GM19395 (cell line): ENCODE measurements around the gene IQGAP2.

Source experiments
- ATAC-seq: cut with Tn5 transposase; IDR thresholded peaks from one replicate; pipeline ENCODE4 v1.9.1; 2021; ENCODE audit warnings: mild to moderate bottlenecking, moderate library complexity; ENCODE audit not compliant: unreplicated experiment

The IQGAP2 gene

DNA sequence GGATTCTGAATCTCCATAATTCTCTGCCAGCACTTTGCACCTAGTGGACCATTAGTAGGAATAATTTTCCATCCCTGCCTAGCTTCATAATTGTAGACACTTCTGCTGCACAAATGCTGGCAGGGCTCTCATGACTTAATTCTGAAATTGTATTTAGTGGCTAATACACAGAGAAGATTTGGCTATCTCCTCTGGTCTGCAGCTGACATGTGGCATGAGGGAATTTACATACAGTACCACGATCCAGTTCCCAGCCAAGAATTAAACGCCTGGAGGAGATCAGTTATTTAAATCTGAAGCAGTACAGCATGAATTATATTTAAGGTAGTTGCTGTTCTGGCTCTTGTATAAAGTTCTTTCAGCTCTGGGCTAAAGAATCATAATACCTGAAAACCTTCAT, 46.5 kb downstream of the IQGAP2 start:
- no peak for ATAC-seq

DNA sequence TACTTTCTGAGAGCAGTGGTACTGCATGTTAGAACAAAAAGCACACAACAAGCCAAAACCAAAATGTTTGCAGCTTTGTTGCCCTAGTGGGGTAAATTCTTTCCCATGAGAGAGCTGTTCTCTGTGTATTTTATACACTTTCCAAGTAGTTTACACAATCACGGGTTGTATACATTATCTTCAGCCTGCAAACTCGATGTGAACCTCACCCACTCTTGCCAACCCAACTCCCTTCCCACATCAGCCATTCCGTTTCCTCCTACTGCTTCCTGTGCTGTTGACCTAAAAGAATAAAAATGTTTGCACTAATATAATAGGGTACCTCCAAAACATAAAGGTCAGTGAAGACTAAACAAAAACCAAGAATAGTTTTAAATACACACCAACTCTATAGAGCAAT, 47.0 kb downstream of the IQGAP2 start:
- ATAC-seq, result no peak

DNA sequence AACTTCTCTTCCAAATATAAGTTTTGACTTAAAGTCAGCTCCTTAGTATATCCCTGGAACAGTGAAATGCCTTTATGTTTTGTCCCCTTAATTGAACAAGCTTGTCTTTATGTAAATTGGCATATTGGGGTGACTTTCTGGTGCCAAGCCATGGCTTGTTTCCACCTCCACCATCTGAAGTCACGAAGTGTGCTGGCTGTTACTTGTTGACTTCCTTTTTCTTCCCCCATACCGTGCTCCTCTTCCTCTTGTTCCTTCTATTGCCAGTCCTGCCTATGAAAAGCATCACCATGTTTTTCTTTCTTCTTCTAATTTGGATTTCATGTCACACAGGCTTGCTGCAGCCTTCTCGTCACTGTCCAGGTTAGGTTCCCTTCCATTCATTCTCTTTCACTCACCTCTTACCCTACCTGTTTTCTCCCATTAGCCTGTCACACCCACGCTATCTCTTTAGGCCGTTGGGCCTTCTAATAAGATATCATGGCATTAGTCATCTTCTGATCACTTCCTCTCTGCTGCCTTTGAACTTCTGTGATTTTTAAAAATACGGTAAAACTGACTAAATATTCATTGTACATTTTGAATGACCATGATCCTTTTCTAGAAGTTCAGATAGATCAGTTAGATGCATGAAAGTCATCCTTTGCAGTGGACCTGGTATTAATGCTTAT, 48.1 kb downstream of the IQGAP2 start:
- no peak for ATAC-seq

DNA sequence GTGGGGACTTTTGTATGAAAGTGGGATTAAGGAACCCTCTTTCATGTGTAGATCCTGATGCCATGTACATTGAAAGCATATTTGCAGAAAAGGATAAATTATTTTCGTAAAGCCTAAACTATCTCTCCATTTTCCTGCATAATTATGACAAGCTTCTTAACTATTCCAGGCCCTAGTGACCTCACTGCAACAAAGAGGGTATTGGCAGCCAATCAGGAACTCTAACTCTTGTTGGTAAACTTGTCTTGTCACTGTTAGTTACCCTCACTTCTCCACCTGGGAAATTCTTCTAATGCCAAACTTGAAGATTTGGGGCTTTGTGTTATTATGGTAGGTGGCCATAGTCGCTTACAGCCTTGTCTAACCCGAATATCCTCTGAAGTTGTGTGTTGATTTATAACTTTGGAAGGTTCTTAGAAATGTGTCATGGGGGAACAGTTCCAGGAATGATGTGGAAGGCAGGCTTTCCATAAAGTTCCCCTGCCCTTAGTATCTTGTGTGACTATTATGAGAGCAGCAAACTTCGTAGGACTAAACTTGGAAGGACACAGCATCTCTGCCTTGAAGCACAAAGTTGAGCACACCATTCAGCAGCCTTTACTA, 52.5 kb downstream of the IQGAP2 start:
- no peak for ATAC-seq

DNA sequence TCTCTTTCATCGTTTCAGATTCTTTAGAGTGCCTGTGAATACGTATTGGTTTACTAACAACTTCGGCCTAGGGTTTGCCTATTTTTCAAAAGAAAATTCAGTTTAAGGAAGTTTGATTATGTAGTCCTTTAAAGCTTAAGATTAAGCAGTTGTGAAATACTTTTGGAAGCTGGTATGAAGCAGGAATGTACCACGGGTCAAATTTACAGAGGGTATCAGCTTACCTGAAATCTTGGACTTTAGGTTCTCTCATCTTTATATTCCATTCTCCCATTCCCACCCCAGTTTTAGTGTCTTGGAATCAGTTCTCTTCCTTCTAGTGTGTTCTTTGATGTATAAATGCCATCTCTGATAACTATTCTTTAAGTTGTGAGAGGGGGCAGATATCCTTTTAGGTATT, 53.2 kb downstream of the IQGAP2 start:
- no peak for ATAC-seq

DNA sequence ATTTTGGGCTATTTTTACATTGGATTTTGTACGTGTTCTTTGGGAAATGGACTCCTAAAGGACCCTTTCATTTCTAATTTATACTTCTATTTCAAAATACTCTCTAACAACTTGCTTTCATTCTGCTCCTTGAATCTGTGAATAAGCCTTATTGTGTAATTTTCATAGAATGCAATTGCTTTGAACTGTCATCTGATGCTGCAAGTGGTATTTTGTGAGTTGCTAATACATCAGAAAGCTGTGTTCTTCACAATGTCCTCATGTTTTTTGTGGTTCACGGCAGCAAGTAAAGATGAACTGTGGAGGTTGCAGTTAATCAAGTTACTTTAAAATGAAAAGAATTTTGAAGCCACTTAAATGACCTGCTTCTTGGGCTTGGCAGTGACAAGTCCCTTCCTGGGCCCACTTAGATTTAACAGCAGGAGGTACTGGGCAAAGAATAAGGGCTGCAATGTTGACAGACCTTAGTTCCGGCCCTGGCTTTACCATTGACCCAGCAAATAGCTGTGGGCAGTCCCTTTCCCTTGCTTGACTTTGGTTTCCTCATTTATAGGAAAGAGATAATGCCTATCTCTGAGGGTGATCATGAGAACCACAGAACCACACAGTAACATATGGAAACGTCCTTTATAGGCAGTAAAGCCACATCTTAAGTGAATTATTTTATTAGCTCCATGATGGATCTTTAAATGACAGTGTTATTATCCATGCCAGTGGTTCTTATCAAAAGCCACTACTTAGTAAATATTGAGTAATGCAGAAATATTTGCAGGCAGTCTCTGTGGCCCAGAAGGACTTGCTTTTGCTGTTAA, 54.8 kb downstream of the IQGAP2 start:
- no peak for ATAC-seq

DNA sequence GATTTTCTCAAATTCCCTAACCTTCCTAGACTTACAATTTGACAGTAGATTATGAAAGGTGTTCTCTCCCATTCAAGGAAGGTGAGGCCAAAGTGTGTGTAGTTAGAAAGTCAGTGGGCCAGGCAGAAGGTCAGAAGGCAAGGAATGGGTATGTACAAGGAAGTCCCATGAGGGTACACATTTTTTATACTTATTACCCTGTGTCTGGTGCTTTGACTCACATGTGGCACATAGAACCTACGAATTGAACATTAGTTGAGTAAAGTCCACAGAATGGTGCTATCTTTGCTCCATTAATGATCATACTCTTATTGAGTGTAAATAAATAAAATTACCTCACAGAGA, 55.4 kb downstream of the IQGAP2 start:
- no peak for ATAC-seq

DNA sequence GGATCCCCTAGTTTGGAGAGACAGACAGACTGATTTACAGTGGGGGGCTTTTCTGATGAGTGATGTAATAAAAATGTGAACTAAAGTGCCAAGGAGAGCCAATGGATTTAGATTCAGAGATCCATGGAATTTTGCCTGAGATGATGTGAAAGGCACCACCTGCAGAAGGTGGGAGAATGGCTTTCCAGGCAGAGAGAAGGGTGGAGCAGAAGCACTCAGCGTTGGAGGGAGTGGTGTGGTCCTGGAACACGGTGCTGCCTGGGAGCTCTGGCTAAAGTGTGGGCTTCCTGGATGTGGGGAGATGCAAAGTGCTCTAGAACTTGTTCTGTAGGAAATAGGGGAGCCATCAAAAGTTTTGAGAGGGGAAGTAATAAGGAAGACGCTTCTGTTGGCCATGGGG, 57.0 kb downstream of the IQGAP2 start:
- no peak for ATAC-seq

DNA sequence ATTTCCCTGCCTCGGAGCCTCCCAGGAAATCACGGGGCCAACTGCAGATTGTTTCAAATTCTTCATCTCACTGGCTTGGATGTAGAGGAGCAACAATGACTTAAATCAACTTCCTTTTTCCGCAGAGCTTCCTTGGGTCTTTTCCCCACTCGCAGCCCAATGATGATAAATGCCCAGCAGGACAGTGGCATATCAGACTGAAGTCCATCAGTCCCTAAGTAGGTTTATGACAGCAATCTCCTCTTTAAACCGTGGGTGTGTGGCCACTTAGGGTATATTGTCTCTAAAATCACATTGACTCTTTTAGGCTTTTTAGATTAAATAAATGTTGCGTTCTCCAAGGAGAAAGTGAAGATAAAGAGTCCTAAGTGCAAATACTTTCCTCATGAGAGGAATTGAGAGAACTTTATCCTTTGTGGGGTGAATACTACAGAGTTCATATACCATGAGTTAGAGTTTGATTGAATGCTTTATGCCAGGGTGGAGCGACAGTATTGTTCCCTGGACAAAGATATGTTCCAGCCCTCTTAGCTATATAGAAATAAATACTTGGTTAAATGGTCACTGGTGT, 59.1 kb downstream of the IQGAP2 start:
- no peak for ATAC-seq

DNA sequence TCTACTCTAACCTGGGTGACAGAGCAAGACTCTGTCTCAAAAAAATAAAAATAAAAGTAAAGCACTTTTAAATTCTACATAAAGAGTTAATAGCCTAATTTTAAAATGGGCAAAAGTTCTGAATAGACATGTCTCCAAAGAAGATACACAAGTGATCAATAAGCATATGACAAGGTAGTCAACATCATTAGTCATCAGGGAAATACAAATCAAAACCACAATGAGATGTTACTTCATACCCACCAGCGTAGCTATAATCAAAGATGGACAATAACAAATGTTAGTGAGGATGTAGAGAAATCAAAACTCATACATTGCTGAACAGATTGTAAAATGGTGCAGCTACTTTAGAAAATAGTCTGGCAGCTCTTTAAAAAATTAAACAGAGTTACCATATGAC, 64.1 kb downstream of the IQGAP2 start:
- ATAC-seq, result no peak

DNA sequence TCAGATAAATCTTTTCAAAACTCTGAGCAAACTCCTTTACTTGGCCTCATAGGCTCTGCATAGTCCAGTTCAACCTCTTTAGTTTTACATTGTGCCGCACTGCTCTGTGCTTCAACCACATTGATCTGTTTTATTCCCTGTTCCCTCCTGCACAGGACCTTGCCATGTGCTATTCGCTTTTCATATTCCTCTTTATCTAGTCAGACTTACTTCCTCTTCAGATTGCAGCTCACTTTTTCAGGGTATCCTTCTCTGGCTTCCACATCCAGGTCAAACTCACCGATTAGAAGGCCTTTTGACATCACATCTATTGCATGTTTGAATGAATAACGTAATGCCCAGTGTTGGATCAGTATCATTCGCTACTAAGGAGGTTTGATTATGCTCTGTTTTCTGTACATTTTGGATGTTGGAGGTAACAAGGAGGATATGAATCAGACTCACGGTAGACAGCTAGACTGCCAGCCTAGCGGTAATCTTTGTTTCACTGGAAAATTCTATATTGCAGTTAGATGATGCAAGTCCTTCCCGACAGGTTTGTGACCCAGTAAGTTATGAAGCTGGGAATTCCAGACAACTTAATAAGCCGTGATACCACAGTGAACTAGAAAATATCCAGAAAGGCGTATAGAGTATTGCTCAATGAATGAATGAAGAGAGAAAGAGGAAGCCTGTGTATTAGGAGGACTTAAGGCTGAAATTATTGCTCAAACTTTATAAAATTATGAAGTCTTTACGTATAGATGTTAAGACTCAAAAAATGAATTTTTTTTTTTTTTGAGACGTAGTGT, 65.7 kb downstream of the IQGAP2 start:
- no peak for ATAC-seq

DNA sequence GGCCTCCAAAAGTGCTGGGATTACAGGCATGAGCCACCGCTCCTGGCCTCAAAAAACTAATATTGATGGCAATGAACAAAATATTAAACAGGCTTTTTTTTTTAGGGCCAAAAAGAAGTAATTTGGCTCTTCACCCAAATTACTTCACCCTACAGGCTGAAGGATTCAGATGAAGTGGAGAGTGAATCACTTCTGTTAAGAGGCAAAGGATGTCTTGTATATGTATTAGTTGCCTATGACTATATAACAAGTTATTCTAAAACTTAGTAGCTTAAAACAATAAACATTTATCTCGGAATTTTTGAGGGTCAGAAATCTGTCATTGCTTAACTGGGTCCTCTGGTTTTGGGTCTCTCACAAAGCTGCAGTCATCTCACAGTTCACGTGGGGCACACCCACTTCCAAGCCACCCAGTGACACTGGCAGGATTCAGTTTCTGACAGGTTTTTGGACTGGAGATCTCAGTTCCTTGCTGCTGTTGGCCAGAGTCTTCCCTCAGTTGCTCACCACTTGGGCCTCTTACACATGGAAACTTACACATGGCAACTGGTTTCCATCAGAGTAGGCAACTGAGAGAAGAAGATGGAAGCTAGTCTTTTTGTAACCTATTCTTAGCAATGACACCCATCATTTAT, 66.7 kb downstream of the IQGAP2 start:
- ATAC-seq, result no peak

DNA sequence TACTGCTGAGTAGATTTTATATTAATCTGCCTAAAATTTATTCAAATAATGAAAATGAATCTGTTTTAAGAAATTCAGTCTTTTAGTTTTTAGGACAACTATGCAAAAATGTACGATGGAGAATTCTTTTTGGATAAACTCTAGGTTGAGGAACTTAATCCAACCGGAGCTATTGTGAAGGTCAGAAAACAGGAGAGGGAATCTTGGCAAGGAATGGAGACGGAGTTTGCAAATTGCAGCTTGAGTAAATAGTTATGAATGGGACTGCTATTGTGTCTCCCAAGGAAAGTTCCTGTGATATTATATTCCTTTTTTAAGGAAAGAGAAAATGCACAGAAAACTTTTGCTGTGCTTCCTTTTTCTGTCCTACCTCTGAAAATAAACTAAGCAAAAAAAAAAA, 67.9 kb downstream of the IQGAP2 start:
- ATAC-seq, result no peak

DNA sequence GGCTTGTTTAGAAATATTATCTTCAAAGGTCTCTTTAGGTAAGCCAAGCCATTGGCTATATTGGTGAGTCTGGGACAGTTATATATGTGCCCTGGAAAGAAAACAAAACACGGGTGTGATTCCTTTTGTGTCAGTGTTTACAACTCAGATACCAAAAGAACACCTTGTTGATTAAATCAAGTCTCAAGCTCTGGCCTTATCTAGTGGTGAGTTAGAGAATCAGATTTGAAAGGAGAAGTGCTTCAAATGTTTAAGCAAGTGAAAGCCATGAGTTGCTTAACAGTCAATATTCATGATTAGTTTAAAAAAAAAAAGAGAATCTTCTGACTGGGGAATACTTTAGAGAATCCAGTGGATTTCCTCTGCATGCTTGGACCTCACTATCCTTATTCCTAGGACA, 68.3 kb downstream of the IQGAP2 start:
- ATAC-seq, result no peak

DNA sequence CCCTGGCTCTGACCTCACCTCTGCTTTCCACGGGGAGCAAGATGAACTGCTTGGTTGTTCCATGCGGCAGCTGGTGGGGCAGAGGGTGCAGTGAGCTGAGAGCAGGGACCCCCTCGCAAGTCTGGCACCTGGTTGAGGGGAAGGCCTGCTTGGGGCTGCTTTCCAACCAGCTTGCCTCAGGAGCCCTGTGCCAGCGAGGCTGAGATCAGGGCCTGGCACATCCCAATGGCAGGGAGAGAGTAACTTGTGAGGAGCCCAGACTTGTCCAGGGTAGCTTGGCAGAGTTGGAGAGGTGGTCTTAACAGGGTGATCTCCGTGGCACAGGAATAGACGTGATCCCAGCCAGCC, 68.9 kb downstream of the IQGAP2 start:
- ATAC-seq, result no peak

DNA sequence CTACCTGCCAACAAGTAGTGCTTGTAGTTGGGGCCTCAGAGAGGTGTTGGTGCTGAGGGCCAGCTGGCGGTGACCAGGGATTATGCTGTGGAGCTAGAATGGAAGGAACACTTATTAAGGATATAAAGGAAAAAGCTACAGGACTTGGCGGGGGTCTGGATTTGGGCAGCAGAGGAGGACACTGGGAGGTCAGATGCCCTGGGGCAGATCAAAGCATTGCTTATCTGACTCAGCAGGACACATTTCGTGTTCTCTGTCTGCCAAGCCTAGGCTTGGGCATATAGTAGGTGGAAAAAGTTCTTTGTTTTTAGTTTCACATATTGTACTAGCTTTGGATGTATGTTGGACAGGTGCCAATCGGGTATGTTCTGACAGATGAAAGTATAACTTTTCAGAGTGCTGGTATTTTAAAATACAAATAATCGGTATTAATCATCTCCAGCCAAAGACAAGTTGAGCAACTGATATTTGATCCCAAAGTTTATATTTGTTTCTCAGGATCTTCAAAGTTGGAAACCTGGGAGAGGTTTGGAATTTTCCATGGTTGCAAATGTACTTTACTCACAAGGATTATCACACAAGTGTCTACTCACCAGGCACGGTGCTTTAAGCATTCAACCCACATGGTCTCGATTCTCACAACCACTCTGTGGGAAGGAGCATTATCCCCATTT, 69.4 kb downstream of the IQGAP2 start:
- ATAC-seq, result no peak

DNA sequence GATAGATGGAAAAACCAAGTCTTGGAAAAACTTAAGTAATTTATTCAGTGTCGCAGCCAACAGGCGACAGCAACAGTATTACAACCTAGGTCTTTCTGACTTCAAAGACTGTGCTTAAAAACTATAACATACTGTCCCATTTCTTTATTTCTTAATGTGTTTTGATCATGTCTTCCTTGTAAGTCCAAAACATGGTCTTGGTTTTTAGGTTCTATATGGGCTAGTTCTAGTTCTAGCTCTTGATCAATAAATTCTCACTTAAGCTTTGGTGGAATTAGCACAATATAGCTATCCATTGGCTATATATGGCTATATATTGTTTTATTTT, 69.9 kb downstream of the IQGAP2 start:
- ATAC-seq, result no peak

DNA sequence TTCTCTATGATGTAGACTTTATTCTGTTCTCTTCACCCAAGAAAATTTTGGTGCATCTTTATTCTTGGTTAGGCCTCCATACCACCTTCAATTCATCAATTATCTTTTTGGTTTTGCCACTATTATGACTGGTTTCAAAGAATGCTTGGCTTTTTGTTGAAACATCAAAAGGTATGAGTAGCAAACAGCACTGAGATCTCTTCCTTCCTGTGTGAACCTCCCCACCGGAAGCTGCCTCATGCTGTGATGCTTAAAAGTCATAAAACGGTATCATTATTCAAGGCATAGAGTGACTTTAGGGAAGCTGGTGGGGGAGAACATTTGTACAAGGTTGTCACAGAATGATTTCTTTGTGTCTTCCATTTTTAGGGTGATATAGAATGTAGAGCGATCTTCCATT, 70.6 kb downstream of the IQGAP2 start:
- ATAC-seq, result no peak

DNA sequence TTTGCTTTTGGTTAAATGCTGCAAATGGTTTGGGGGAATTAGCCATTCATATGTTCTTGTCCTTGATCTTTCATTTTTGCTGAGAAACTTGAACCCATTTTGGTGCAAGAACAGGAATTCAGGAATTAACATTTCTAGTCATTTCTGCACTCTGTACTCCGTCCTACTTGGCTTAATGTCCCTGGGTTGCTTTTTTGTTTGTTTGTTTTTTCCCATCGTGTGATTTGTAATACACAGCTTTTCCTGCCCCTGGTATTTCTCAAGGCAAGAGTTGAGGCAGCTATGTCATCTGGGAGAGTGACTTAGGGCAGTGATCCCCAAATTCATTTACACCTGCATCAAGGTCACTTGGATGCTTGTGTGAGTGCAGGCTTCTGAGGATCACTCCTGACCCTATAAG, 71.3 kb downstream of the IQGAP2 start:
- ATAC-seq, result no peak

DNA sequence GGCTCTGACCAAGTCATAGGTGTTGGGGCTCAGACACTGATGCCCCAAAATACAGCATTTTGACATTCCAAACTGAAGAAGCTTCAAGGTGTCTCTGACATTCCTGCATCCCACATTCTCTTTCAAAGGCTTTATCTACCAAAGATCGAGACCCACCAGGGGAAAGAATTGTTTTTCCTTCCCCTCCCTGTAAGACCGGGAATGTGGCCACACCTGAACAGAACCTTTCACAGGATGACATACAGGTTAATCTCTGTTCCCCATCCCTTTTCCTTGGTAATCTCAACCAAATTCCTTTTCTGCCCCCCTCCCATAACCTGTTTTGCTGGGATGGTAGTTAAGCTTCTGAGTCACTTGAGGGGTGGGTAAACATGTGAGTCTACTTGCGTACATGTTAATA, 72.3 kb downstream of the IQGAP2 start:
- ATAC-seq, result no peak

DNA sequence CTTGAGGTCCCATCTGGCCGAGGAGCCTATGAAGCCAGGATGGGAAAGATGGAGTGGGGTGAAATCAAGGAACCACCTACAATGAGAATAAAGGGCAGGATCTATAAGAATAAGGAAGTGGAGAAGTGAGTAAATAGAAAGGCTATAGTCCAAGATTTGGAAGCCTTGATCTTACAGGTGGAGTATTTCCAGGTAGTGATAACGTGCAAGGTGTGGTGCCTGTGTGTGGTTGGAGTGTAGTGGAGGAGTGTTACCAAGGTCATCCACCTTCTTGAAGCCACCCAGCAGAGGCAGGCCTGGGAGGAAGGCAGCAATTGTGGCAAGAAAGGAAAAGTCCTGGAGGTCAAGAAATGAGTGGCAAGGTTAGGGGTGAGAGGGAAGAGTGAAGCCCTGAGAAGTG, 72.9 kb downstream of the IQGAP2 start:
- ATAC-seq, result no peak
